KMS-11 (cell line): Measurements from ENCODE around the gene KCND3.

Experiments used
- H2AFZ ChIP-seq: fragments of 200-600 bp; sonication (generic); 2 replicates; pipeline ENCODE4 v1.6.1; 2016; ENCODE audit warnings: antibody characterized with exemption, mixed run types, low read depth
- H3K27ac ChIP-seq: fragments of 200-600 bp; sonication (generic); 2 replicates; pipeline ENCODE4 v1.6.1; 2016; ENCODE audit warnings: mild to moderate bottlenecking, mixed run types
- H3K27me3 ChIP-seq: fragments of 200-600 bp; sonication (generic); 2 replicates; pipeline ENCODE4 v1.6.1; 2017; ENCODE audit warnings: mild to moderate bottlenecking, low read depth, mixed run types, moderate library complexity; ENCODE audit not compliant: insufficient read depth
- H3K36me3 ChIP-seq: fragments of 200-600 bp; sonication (generic); 2 replicates; pipeline ENCODE4 v1.6.1; 2017; ENCODE audit warnings: mild to moderate bottlenecking, mixed run types; ENCODE audit not compliant: insufficient read depth
- H3K4me1 ChIP-seq: fragments of 200-600 bp; sonication (generic); 2 replicates; pipeline ENCODE4 v1.6.1; 2016; ENCODE audit warnings: mild to moderate bottlenecking, low read depth, mixed run types; ENCODE audit not compliant: poor library complexity, severe bottlenecking
- H3K4me2 ChIP-seq: fragments of 200-600 bp; sonication (generic); 2 replicates; pipeline ENCODE4 v1.7.0; 2016; ENCODE audit warnings: mild to moderate bottlenecking, mixed run types
- H3K4me3 ChIP-seq: fragments of 200-600 bp; sonication (generic); IDR thresholded peaks from 2 replicates; pipeline ENCODE4 v1.6.1; 2017; ENCODE audit warnings: low read depth, low read length, mixed read lengths; ENCODE audit not compliant: insufficient read depth
- H3K79me2 ChIP-seq: fragments of 200-600 bp; sonication (generic); 2 replicates; pipeline ENCODE4 v1.6.1; 2016; ENCODE audit warnings: low read depth, mixed run types; ENCODE audit not compliant: insufficient read depth
- H3K9ac ChIP-seq: fragments of 200-600 bp; sonication (generic); 2 replicates; pipeline ENCODE4 v1.6.1; 2016; ENCODE audit warnings: mild to moderate bottlenecking, mixed run types
- H4K20me1 ChIP-seq: fragments of 200-600 bp; sonication (generic); 2 replicates; pipeline ENCODE4 v1.6.1; 2016; ENCODE audit warnings: mild to moderate bottlenecking, mixed run types; ENCODE audit not compliant: insufficient read depth
- TF ChIP-seq, protein P1 (sequence below): fragments of 200-600 bp; sonication (generic); conservative IDR thresholded peaks from 2 replicates; pipeline ENCODE4 v1.6.1; 2017; ENCODE audit warnings: low read depth, mild to moderate bottlenecking, antibody characterized with exemption, low read length, moderate library complexity, mixed read lengths

The KCND3 gene

GRCh38 chr1:111938536-111938935 lies 50.9 kb downstream of the KCND3 start:
- Histone ChIP-seq H3K27me3 (no peaks in the 10 kb centered on the region), H3K4me1 (no peaks in the 10 kb centered on the region), H3K4me3 (no peak overlapping the region), H3K4me2 (no peak overlapping the region), H3K79me2 (no peaks in the 10 kb centered on the region), H3K27ac (no peak overlapping the region), H3K9ac (no peak overlapping the region), H4K20me1 (no peaks in the 10 kb centered on the region), H2AFZ (no peak overlapping the region), H3K36me3 (no peaks in the 10 kb centered on the region)
- TF ChIP-seq, protein P1, sequence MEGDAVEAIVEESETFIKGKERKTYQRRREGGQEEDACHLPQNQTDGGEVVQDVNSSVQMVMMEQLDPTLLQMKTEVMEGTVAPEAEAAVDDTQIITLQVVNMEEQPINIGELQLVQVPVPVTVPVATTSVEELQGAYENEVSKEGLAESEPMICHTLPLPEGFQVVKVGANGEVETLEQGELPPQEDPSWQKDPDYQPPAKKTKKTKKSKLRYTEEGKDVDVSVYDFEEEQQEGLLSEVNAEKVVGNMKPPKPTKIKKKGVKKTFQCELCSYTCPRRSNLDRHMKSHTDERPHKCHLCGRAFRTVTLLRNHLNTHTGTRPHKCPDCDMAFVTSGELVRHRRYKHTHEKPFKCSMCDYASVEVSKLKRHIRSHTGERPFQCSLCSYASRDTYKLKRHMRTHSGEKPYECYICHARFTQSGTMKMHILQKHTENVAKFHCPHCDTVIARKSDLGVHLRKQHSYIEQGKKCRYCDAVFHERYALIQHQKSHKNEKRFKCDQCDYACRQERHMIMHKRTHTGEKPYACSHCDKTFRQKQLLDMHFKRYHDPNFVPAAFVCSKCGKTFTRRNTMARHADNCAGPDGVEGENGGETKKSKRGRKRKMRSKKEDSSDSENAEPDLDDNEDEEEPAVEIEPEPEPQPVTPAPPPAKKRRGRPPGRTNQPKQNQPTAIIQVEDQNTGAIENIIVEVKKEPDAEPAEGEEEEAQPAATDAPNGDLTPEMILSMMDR = no peak

DNA sequence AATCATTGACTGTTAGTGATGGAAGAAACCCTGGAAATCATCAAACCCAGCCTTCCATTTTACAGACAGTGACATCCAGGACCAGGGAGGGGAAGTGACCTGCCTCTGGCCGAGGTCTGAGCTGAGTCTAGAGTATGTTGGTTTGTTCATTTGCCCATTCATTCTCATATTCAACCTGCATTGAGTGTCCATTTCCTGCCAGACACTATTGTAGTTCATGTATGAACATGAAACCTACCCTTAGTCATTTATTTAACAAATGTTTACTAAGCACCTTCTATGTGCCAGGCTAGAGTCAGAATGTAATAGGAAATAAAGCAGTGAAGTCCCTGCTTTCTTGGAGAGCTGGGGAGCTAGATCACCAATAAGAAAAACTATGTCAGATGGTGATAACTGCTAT lies 51.3 kb downstream of the KCND3 start:
- H3K4me2 ChIP-seq = no peak overlapping the region
- no peak overlapping the region for H3K9ac ChIP-seq
- no peak overlapping the region for H3K4me3 ChIP-seq
- no peaks in the 10 kb centered on the region for H3K27me3 ChIP-seq
- TF ChIP-seq, protein P1 = no peak
- H2AFZ ChIP-seq = no peak overlapping the region
- H3K79me2 ChIP-seq = no peaks in the 10 kb centered on the region
- no peaks in the 10 kb centered on the region for H3K4me1 ChIP-seq
- H4K20me1 ChIP-seq = no peaks in the 10 kb centered on the region
- H3K36me3 ChIP-seq = no peaks in the 10 kb centered on the region
- no peak overlapping the region for H3K27ac ChIP-seq

- Histone ChIP-seq H3K4me1 (no peaks in the 10 kb centered on the region), H4K20me1 (no peaks in the 10 kb centered on the region), H3K9ac (no peak overlapping the region), H3K27me3 (no peaks in the 10 kb centered on the region), H3K27ac (no peak overlapping the region), H3K4me3 (no peak overlapping the region), H3K36me3 (no peaks in the 10 kb centered on the region), H3K79me2 (no peaks in the 10 kb centered on the region), H3K4me2 (no peak overlapping the region), H2AFZ (no peak overlapping the region)
- TF ChIP-seq, protein P1 = no peak
These were observed 52.2 kb downstream of the KCND3 start for GRCh38 chr1:111937147-111937725.

DNA sequence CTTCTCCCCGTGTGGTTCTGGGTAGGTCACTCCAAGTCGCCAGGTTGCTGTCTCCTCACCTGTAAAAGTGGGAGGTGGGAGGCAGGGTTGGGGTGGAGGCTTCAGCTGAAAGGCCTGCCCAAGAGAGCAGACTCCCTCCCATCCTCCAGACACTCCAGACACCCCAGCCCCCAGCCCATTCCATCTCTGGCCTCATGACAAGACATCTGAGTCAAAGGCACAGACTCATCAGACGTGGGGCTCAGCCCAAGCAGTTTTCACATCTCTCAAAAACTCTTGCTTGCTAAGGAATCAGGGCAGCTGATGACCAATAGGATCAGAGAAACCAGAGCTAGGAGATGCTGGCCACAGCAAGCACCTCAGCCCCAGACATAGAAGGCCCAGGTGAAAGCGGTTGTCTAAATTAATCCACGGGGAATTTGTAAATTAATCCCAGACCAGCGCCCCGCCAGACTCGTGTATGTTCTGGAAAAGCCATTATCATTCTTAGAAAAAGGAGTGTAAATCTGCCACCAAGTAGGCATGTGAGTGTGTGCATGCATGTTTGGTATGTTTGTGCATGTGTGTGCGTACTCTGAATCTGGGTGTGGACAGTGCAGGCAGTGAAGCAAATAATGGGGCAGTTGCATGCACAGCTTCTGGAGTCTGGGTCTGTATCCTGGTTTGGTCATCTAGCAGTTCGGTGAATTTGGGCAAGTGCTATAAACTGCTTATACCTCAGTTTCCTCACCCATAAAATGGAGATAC lies 55.2 kb downstream of the KCND3 start:
- Histone ChIP-seq H3K27me3 (no peaks in the 10 kb centered on the region), H3K4me3 (no peak overlapping the region), H2AFZ (no peak overlapping the region), H3K9ac (no peak overlapping the region), H3K4me1 (no peaks in the 10 kb centered on the region), H3K36me3 (no peaks in the 10 kb centered on the region), H3K4me2 (no peak overlapping the region), H3K79me2 (no peaks in the 10 kb centered on the region), H4K20me1 (no peaks in the 10 kb centered on the region), H3K27ac (no peak overlapping the region)
- TF ChIP-seq, protein P1 = no peak
